HG02623 (cell line): ENCODE measurements around the gene HAAO.

Experiments
- ATAC-seq: cut with Tn5 transposase; IDR thresholded peaks from one replicate; pipeline ENCODE4 v1.9.1; 2021; ENCODE audit warnings: moderate library complexity; ENCODE audit not compliant: unreplicated experiment

HAAO gene

GRCh38 chr2:42813763-42814162 lies 21.4 kb upstream of the HAAO start:
- no peak for ATAC-seq

GRCh38 chr2:42812899-42813479 lies 20.6 kb upstream of the HAAO start:
- ATAC-seq = no peak

- ATAC-seq = peak; percentile 8
These were observed 18.8 kb upstream of the HAAO start for GRCh38 chr2:42810971-42811811.

- peak; percentile 71 for ATAC-seq
These were observed 18.0 kb upstream of the HAAO start for GRCh38 chr2:42810121-42810970.

- ATAC-seq = peak; percentile 46
These were observed 17.4 kb upstream of the HAAO start for GRCh38 chr2:42809819-42810120.

- ATAC-seq = no peak
These were observed 16.9 kb upstream of the HAAO start for GRCh38 chr2:42809131-42809818.

- ATAC-seq = no peak
These were observed 15.9 kb upstream of the HAAO start for GRCh38 chr2:42808301-42808700.

- no peak for ATAC-seq
These were observed 14.4 kb upstream of the HAAO start for GRCh38 chr2:42806786-42807185.

- no peak for ATAC-seq
These were observed 12.5 kb upstream of the HAAO start for GRCh38 chr2:42804891-42805290.

- no peak for ATAC-seq
These were observed 12.0 kb upstream of the HAAO start for GRCh38 chr2:42804338-42804737.

GRCh38 chr2:42802150-42802549 lies 9.8 kb upstream of the HAAO start:
- ATAC-seq = no peak

- ATAC-seq = no peak
These were observed 9.0 kb upstream of the HAAO start for GRCh38 chr2:42801381-42801780.

- no peak for ATAC-seq
These were observed 8.6 kb upstream of the HAAO start for GRCh38 chr2:42800981-42801380.

- ATAC-seq = no peak
These were observed 8.1 kb upstream of the HAAO start for GRCh38 chr2:42800461-42800962.

- ATAC-seq = no peak
These were observed 7.5 kb upstream of the HAAO start for GRCh38 chr2:42799881-42800280.

- ATAC-seq = no peak
These were observed 4.9 kb upstream of the HAAO start for GRCh38 chr2:42797281-42797680.

- ATAC-seq = peak; percentile 41
These were observed 4.3 kb upstream of the HAAO start for GRCh38 chr2:42796427-42797248.

GRCh38 chr2:42795841-42796301 lies 3.5 kb upstream of the HAAO start:
- ATAC-seq = peak; percentile 39

GRCh38 chr2:42795275-42795674 lies 2.9 kb upstream of the HAAO start:
- ATAC-seq = no peak
